ENCODE data around the gene C2orf76. TPM values are rescaled to one million over a fixed set of nuclear protein-coding genes. Genes with fewer than 3 reads are reported as not detected.
A peak's percentile ranks its signal among the peaks of the same experiment; 100 is the strongest.

The C2orf76 gene
- total RNA-seq, 4 donors from 2014 or later, result 8.7 to 14.6 (median 11.2) TPM

DNA sequence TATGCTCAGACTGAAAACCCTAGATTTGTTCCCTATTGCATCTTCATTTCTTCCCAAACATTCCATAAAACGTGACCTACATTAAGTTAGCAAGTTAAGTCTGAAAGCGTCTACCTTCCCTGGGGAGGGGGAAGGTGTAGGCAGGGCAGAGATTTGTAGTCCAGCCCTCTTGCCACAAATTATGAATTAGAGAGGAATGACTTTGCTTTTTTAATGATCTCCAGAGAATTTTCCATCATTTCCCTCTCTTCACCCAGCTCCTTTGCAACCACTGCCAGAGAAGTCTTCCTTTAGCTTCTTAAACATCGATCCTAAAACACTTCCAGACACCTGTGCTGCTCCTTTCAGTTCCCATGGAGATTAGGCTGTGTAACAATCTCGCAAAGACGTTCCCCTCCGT is 1.2 kb downstream of the C2orf76 start:
- no peak for DNase-seq (ENCODE audit: extremely low spot score)
- TF ChIP-seq POLR2A (IDR thresholded peaks at IDR 0.05; ENCODE audit: low read depth) (no peak), CTCF (IDR thresholded peaks at IDR 0.05) (no peak), EP300 (IDR thresholded peaks at IDR 0.05) (no peak), POLR2AphosphoS5 (IDR thresholded peaks at IDR 0.05) (no peak)
- WGBS, result 63% methylated on average over 6 of the region's 6 CpGs
- Histone ChIP-seq H3K27ac (replicated peaks in 1 of 4) (peak overlapping the region in 3 of 4 donors; percentile 87 to 89 (median 89)), H3K36me3 (peaks cover 6 to 24% (median 22%) of the 10 kb centered on the region in 4 donors), H3K27me3 (no peaks in the 10 kb centered on the region), H3K9me3 (no peaks in the 10 kb centered on the region), H3K4me3 (peak overlapping the region; percentile 71 to 83 (median 78)), H3K4me1 (peaks cover 32 to 35% (median 33%) of the 10 kb centered on the region in 4 donors)
- intact Hi-C loops (cut with DNase I), result no loop called here

DNA sequence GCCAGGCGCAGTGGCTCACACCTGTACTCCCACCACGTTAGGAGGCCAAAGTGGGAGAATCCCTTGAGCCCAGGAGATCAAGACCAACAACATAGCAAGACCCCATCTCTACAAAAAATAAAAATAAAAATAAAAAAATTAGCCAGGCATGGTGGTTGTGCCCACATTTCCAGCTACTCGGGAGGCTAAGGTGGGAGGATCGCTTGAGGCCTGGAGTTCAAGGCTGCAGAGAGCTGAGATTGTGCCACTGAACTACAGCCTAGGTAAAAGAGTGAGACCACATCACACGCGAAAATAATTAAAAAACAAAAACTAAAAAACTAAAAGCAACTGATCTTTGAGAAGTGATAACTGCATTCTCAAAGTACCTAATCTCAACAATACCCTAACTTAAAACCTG is 1.8 kb downstream of the C2orf76 start:
- intact Hi-C loops (cut with DNase I), result no loop called here

DNA sequence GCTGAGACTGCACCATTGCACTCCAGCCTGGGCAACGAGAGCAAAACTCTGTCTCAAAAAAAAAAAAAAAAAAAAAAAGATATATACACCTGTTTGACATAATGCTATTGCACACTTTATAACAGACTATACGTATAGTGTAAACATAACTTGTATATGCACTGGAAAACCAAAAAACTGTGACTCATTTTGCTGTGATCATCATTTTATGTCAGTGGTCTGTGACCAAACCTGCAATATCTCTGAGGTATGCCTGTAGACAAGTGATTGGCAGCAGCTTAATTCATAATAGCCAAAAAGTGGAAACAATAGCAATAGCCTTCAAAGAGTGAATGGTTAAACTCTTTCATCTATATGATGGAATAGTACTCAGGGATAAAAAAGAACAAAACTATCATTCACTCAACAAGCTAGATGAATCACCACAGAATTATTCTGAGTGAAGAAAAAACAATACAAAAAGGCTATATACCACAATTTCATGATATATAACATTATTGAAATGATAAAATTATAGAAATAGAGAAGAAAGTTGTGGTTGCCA is 6.1 kb downstream of the C2orf76 start:
- WGBS, result 100% methylated on average over 2 of the region's 2 CpGs
- Histone ChIP-seq H3K36me3 (no peaks in the 10 kb centered on the region), H3K4me3 (no peak overlapping the region), H3K27ac (replicated peaks in 1 of 4) (no peak overlapping the region), H3K4me1 (peaks cover 16 to 22% (median 19%) of the 10 kb centered on the region in 4 donors), H3K9me3 (no peaks in the 10 kb centered on the region), H3K27me3 (no peaks in the 10 kb centered on the region)
- no peak for TF ChIP-seq CTCF (IDR thresholded peaks at IDR 0.05)
- TF ChIP-seq EP300 (IDR thresholded peaks at IDR 0.05), result no peak
- no peak for TF ChIP-seq POLR2AphosphoS5 (IDR thresholded peaks at IDR 0.05)
- no peak for TF ChIP-seq POLR2A (IDR thresholded peaks at IDR 0.05; ENCODE audit: low read depth)
- intact Hi-C loops (cut with DNase I), result no loop called here
- DNase-seq (ENCODE audit: extremely low spot score), result no peak

More for the DNA sequence above, 1.8 kb downstream of the C2orf76 start:
- Histone ChIP-seq H3K4me3 (no peak overlapping the region), H3K27me3 (no peaks in the 10 kb centered on the region), H3K4me1 (peaks cover 32 to 35% (median 33%) of the 10 kb centered on the region in 4 donors), H3K9me3 (no peaks in the 10 kb centered on the region), H3K36me3 (peaks cover under 1 to 17% (median 16%) of the 10 kb centered on the region in 4 donors), H3K27ac (replicated peaks in 1 of 4) (no peak overlapping the region)
- WGBS, result 90% methylated on average over 6 of the region's 6 CpGs
- no peak for DNase-seq (ENCODE audit: extremely low spot score)
- TF ChIP-seq CTCF (IDR thresholded peaks at IDR 0.05), result no peak
- no peak for TF ChIP-seq EP300 (IDR thresholded peaks at IDR 0.05)
- TF ChIP-seq POLR2A (IDR thresholded peaks at IDR 0.05; ENCODE audit: low read depth), result no peak
- TF ChIP-seq POLR2AphosphoS5 (IDR thresholded peaks at IDR 0.05), result no peak

GRCh38 chr2:119359774-119360173 is 6.9 kb downstream of the C2orf76 start:
- no peak for DNase-seq (ENCODE audit: extremely low spot score)
- TF ChIP-seq POLR2AphosphoS5 (IDR thresholded peaks at IDR 0.05) (no peak), POLR2A (IDR thresholded peaks at IDR 0.05; ENCODE audit: low read depth) (no peak), EP300 (IDR thresholded peaks at IDR 0.05) (no peak), CTCF (IDR thresholded peaks at IDR 0.05) (no peak)
- Histone ChIP-seq H3K27me3 (no peaks in the 10 kb centered on the region), H3K27ac (replicated peaks in 1 of 4) (no peak overlapping the region), H3K9me3 (no peaks in the 10 kb centered on the region), H3K36me3 (no peaks in the 10 kb centered on the region), H3K4me1 (peaks cover 10 to 16% (median 14%) of the 10 kb centered on the region in 4 donors), H3K4me3 (no peak overlapping the region)
- 93% methylated on average over 6 of the region's 6 CpGs for WGBS
- intact Hi-C loops (cut with DNase I), result no loop called here

DNA sequence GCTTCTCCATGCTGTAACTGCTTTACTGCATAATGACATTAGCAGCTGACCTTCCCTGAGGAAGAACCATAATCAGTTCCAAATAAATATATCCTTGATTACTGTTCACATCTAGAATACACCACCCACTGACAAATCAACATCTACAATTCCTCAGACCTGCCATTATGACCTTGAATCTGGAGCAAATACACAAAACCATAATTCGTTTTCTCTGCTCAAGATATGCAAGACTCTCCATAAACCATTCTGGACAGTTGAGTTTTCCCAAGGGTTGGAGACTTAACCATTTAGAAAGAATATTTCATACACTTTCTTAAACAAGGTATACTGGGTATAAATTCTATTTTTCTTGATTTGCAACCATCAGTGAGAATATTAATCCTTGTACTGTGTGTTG is 11.8 kb downstream of the C2orf76 start:
- 90% methylated on average over 1 of the region's 1 CpG for WGBS
- Histone ChIP-seq H3K4me3 (no peak overlapping the region), H3K9me3 (no peaks in the 10 kb centered on the region)

More for the DNA sequence above, 11.8 kb downstream of the C2orf76 start:
- no peak for DNase-seq (ENCODE audit: extremely low spot score)
- H3K27ac ChIP-seq (replicated peaks in 1 of 4), result no peak overlapping the region
- TF ChIP-seq CTCF (IDR thresholded peaks at IDR 0.05) (no peak), EP300 (IDR thresholded peaks at IDR 0.05) (no peak), POLR2AphosphoS5 (IDR thresholded peaks at IDR 0.05) (no peak), POLR2A (IDR thresholded peaks at IDR 0.05; ENCODE audit: low read depth) (no peak)
- H3K4me1 ChIP-seq, result peaks cover 13 to 26% (median 16%) of the 10 kb centered on the region in 4 donors
- no peaks in the 10 kb centered on the region for H3K27me3 ChIP-seq
- intact Hi-C loops (cut with DNase I), result no loop called here
- H3K36me3 ChIP-seq, result no peaks in the 10 kb centered on the region

Data from esophagus muscularis mucosa (tissue), 4 donors.